ENCODE measurements around the gene TESK2. TPM values are rescaled to one million over a fixed set of nuclear protein-coding genes. Genes with fewer than 3 reads are reported as not detected.
A peak's percentile ranks its signal among the peaks of the same experiment; 100 is the strongest.

Gene TESK2
- total and polyA plus RNA-seq, 10 donors: 3.2 to 11.5 (median 7.7) TPM

DNA sequence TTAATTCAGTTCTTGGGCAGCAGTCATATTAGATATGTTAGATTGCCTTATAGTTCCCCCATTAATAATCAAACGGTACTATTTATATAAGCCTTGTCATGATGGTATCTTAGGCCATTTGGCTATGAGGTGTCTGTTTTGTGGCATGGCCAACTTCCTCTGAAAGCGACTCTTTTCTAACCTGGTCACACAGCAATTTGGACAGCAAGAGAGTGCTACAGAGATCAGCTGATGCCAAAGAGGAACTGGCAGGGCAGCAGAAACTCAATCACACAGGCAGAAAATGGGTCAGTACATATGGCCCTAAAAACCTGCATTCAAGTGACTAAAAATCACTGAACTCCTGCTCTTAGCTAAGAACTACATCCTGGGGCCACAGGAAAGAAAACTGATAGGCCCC, 137.3 kb downstream of the TESK2 start:
- no peak for DNase-seq
- intact Hi-C loops (cut with DNase I; ENCODE audit: low total_unique reads): loop anchor here (10.0 kb wide), 1 partner anchor 221 kb away; no protein-coding TSS in a partner anchor
- H3K27me3 ChIP-seq (replicated peaks in 1 of 7): no peaks in the 10 kb centered on the region
- no peak for TF ChIP-seq POLR2A (IDR thresholded peaks at IDR 0.05)
- TF ChIP-seq, protein P1, sequence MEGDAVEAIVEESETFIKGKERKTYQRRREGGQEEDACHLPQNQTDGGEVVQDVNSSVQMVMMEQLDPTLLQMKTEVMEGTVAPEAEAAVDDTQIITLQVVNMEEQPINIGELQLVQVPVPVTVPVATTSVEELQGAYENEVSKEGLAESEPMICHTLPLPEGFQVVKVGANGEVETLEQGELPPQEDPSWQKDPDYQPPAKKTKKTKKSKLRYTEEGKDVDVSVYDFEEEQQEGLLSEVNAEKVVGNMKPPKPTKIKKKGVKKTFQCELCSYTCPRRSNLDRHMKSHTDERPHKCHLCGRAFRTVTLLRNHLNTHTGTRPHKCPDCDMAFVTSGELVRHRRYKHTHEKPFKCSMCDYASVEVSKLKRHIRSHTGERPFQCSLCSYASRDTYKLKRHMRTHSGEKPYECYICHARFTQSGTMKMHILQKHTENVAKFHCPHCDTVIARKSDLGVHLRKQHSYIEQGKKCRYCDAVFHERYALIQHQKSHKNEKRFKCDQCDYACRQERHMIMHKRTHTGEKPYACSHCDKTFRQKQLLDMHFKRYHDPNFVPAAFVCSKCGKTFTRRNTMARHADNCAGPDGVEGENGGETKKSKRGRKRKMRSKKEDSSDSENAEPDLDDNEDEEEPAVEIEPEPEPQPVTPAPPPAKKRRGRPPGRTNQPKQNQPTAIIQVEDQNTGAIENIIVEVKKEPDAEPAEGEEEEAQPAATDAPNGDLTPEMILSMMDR (IDR thresholded peaks at IDR 0.05 in 8 of 11, conservative IDR thresholded peaks at IDR 0.05 in 3 of 11): no peak
- no peak for TF ChIP-seq POLR2AphosphoS5 (IDR thresholded peaks at IDR 0.05)
- no peak overlapping the region for H3K27ac ChIP-seq
- no peak overlapping the region for H3K4me3 ChIP-seq
- 60 to 82% (median 70%) methylated on average over 2 of the region's 2 CpGs for WGBS, 5 donors
- H3K9me3 ChIP-seq: no peaks in the 10 kb centered on the region
- no peaks in the 10 kb centered on the region for H3K4me1 ChIP-seq
- H3K36me3 ChIP-seq: peaks cover 0 to 36% (median 0%) of the 10 kb centered on the region in 6 donors

DNA sequence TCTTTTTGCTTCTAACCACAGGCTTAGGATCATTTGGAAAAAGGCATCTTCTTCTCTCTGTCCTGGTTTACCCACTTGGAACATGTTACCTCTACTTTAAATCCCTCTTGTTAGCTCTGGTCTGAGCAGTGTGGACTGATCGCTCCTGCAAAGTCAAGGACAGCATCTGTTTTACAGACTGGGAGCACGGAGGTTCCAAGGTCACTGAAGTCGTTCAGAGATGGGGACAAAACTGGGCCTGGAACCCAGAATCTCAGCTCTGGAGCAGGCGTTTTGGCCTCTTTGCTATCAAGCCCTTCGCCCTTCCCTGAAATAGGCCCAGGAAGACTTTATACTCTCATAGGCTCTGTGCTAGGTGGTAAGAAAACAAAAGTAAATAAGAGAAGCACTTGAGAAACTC, 139.5 kb downstream of the TESK2 start:
- Histone ChIP-seq H3K27me3 (replicated peaks in 1 of 7) (no peaks in the 10 kb centered on the region), H3K4me1 (no peaks in the 10 kb centered on the region), H3K27ac (no peak overlapping the region), H3K36me3 (peaks cover 0 to 51% (median 2%) of the 10 kb centered on the region in 6 donors), H3K9me3 (no peaks in the 10 kb centered on the region), H3K4me3 (no peak overlapping the region)
- no peak for TF ChIP-seq POLR2AphosphoS5 (IDR thresholded peaks at IDR 0.05)
- no peak for TF ChIP-seq POLR2A (IDR thresholded peaks at IDR 0.05)
- TF ChIP-seq, protein P1 (IDR thresholded peaks at IDR 0.05 in 8 of 11, conservative IDR thresholded peaks at IDR 0.05 in 3 of 11): no peak
- no peak for DNase-seq
- intact Hi-C loops (cut with DNase I; ENCODE audit: low total_unique reads): loop anchor here (10.0 kb wide), 1 partner anchor 223 kb away; no protein-coding TSS in a partner anchor
- WGBS, 5 donors: 75 to 87% (median 85%) methylated on average over 5 of the region's 5 CpGs

DNA sequence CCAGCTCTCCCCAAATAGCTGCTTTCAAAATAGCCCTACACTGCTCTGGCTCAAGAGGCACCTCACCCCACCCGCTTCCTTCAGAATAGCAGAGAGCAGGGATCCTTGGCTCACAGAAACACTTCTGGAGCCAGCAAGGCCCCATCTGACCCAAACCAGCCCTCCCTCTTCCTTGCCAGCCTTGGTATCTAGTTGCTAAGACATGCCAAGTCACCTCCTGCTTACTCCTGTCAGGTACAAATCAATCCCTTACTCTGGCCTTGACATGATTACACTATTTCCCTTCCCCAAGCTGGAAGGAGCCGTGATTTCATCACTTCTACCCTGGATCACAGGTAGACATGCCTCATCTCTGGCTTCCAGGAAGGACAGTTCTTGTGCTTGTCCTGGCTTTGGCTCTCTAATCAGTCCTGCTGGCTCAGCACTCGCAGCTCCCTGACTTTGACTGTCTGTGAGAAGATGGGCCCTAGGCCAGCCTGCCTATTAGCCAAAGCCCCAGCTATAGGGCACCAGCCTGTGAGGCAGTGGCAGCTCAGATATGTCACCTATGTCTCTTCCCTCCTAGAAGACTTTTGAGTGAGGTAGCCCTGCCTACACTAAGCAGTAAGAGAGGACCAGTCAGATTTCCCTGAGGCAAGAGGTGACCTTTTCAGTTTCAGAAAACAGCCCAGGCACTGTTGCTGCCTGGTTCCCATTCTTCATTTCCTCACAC, 141.8 kb downstream of the TESK2 start:
- H3K4me1 ChIP-seq: no peaks in the 10 kb centered on the region
- H3K27ac ChIP-seq: peak overlapping the region in 1 of 8 donors; percentile 10
- no peaks in the 10 kb centered on the region for H3K9me3 ChIP-seq
- H3K27me3 ChIP-seq (replicated peaks in 1 of 7): no peaks in the 10 kb centered on the region
- 58 to 91% (median 79%) methylated on average over 3 of the region's 3 CpGs for WGBS, 5 donors
- peaks cover 0 to 66% (median 14%) of the 10 kb centered on the region in 6 donors for H3K36me3 ChIP-seq
- TF ChIP-seq POLR2AphosphoS5 (IDR thresholded peaks at IDR 0.05) (no peak), POLR2A (IDR thresholded peaks at IDR 0.05) (no peak)
- TF ChIP-seq, protein P1 (IDR thresholded peaks at IDR 0.05 in 8 of 11, conservative IDR thresholded peaks at IDR 0.05 in 3 of 11): no peak
- no peak for DNase-seq
- no peak overlapping the region for H3K4me3 ChIP-seq
- intact Hi-C loops (cut with DNase I; ENCODE audit: low total_unique reads): no loop called here

DNA sequence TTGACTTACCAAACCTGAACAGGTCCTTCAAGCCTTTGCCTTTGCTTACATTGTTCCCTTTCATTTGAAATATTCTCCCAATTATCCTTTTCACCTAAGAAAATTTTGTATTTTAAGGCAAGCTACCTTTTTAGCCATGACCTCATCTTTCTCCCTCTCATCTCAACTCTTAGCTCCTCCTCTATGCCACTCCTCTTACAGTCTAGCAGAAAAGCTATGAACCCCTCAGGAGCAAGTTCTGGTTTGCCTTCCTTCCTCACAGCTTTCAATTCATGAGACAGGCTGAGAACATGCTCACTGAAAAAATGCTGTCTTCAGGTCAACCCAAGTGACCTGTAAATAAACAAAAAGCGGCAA, 142.4 kb downstream of the TESK2 start:
- TF ChIP-seq, protein P1 (IDR thresholded peaks at IDR 0.05 in 8 of 11, conservative IDR thresholded peaks at IDR 0.05 in 3 of 11): no peak
- TF ChIP-seq POLR2A (IDR thresholded peaks at IDR 0.05) (no peak), POLR2AphosphoS5 (IDR thresholded peaks at IDR 0.05) (no peak)
- WGBS, 5 donors: 39 to 87% (median 74%) methylated on average over 1 of the region's 1 CpG
- DNase-seq: no peak
- peak overlapping the region in 1 of 8 donors; percentile 10 for H3K27ac ChIP-seq
- H3K27me3 ChIP-seq (replicated peaks in 1 of 7): no peaks in the 10 kb centered on the region
- H3K36me3 ChIP-seq: peaks cover 0 to 66% (median 19%) of the 10 kb centered on the region in 6 donors
- no peak overlapping the region for H3K4me3 ChIP-seq
- peaks cover 0 to 2% (median 0%) of the 10 kb centered on the region in 6 donors for H3K4me1 ChIP-seq
- H3K9me3 ChIP-seq: no peaks in the 10 kb centered on the region
- intact Hi-C loops (cut with DNase I; ENCODE audit: low total_unique reads): no loop called here
